GM12878 (cell line): ENCODE measurements around the gene ZNF181. TPM values are rescaled to one million over a fixed set of nuclear protein-coding genes. Genes with fewer than 3 reads are reported as not detected.

ENCODE experiments used
- ASH2L ChIP-seq: fragments of 300-600, 200-600 bp; sonication (generic); IDR thresholded peaks from 2 replicates; pipeline ENCODE4 v1.6.1; 2017; ENCODE audit warnings: low read depth, mild to moderate bottlenecking, borderline replicate concordance
- BRCA1 ChIP-seq: IDR thresholded peaks from 2 replicates; pipeline ENCODE4 v1.6.1; 2011; ENCODE audit warnings: low read depth, low read length, improper control_type of control experiment
- CEBPZ ChIP-seq: fragments of 150-350 bp; IDR thresholded peaks from 2 replicates; pipeline ENCODE4 v1.6.1; 2016; ENCODE audit warnings: low read depth, low read length
- CHD1 ChIP-seq: IDR thresholded peaks from 2 replicates; pipeline ENCODE4 v1.6.1; 2012; ENCODE audit warnings: low read depth, low read length, improper control_type of control experiment
- CREB1 ChIP-seq: IDR thresholded peaks from 2 replicates; pipeline ENCODE4 v1.6.1; 2012; ENCODE audit warnings: low read depth, mild to moderate bottlenecking, inconsistent platforms
- CREM ChIP-seq: IDR thresholded peaks from 2 replicates; pipeline ENCODE4 v1.6.1; 2014; ENCODE audit warnings: antibody characterized with exemption, low read depth
- GATAD2B ChIP-seq: fragments of 450-650 bp; conservative IDR thresholded peaks from 2 replicates; pipeline ENCODE4 v1.6.1; 2017; ENCODE audit warnings: low read depth, mild to moderate bottlenecking, moderate library complexity
- MYB ChIP-seq: fragments of 150-350 bp; IDR thresholded peaks from 2 replicates; pipeline ENCODE4 v1.6.1; 2014; ENCODE audit warnings: mild to moderate bottlenecking, low read depth, low read length, borderline replicate concordance
- NKRF ChIP-seq: fragments of 450-650 bp; conservative IDR thresholded peaks from 2 replicates; pipeline ENCODE4 v1.6.1; 2017; ENCODE audit warnings: mild to moderate bottlenecking, moderate library complexity
- PBX3 ChIP-seq: IDR thresholded peaks from 2 replicates; pipeline ENCODE4 v1.6.1; 2011; ENCODE audit warnings: mild to moderate bottlenecking, low read depth, low read length, moderate library complexity; ENCODE audit not compliant: insufficient replicate concordance
- PML ChIP-seq: IDR thresholded peaks from 2 replicates; pipeline ENCODE4 v1.6.1; 2012; ENCODE audit warnings: low read length, inconsistent platforms
- POLR2AphosphoS5 ChIP-seq: IDR thresholded peaks from 2 replicates; pipeline ENCODE4 v1.6.1; 2011; ENCODE audit warnings: mild to moderate bottlenecking, low read length, inconsistent platforms
- TARDBP ChIP-seq: IDR thresholded peaks from 2 replicates; pipeline ENCODE4 v1.6.1; 2016; ENCODE audit warnings: borderline replicate concordance
- USF1 ChIP-seq: IDR thresholded peaks from 2 replicates; pipeline ENCODE4 v1.6.1; 2011; ENCODE audit warnings: borderline replicate concordance, low read depth, mild to moderate bottlenecking, moderate library complexity, mixed read lengths, low read length; ENCODE audit not compliant: insufficient read depth; ENCODE audit errors: extremely low read length
- YBX1 ChIP-seq: fragments of 450-650 bp; IDR thresholded peaks from 2 replicates; pipeline ENCODE4 v1.6.1; 2016; ENCODE audit warnings: antibody characterized with exemption
- YY1 ChIP-seq: IDR thresholded peaks from 2 replicates; pipeline ENCODE4 v1.6.1; 2011; ENCODE audit warnings: low read depth, mild to moderate bottlenecking, low read length
- ZBTB11 ChIP-seq: fragments of 450-650 bp; formaldehyde crosslinking; IDR thresholded peaks from 2 replicates; pipeline ENCODE4 v1.5.0; 2022; ENCODE audit warnings: mild to moderate bottlenecking, missing genetic modification characterization
- ZNF207 ChIP-seq: fragments of 450-650 bp; IDR thresholded peaks from 2 replicates; pipeline ENCODE4 v1.6.1; 2014; ENCODE audit warnings: antibody characterized with exemption, mild to moderate bottlenecking, borderline replicate concordance
- ZNF217 ChIP-seq: fragments of 450-650 bp; IDR thresholded peaks from 2 replicates; pipeline ENCODE4 v1.6.1; 2017; ENCODE audit warnings: antibody characterized with exemption, mild to moderate bottlenecking
- polyA plus RNA-seq, 11 experiments: library from polyadenylated mRNA; depleted of rRNA in 4 of 11; unstranded in 6 of 11; stranded (reverse) in 5 of 11; fragments of >200 nt; fragmentation: Nextera tagmentation in 4 of 11; fragmentation: Illumina TruSeq in 1 of 11; extraction: Ambion mirVana in 4 of 11; extraction: Trizol in 1 of 11; gene quantifications; 1 replicate in 1 of 11; 2 replicates in 10 of 11; pipeline versions ENCODE4 v1.2.1 to v1.2.3, GENCODE V29; 2011 to 2016; ENCODE audit warnings: inconsistent platforms in 2 of 11, missing spikeins in 2 of 11, low read depth in 1 of 11
- total RNA-seq, 4 experiments: library from RNA; depleted of rRNA in 3 of 4; stranded (reverse); fragments of >200 nt in 3 of 4; fragmentation: Illumina TruSeq in 1 of 4; extraction: Trizol in 1 of 4; gene quantifications; 2 replicates each; pipeline versions ENCODE4 v1.2.1 to v1.2.3, GENCODE V29; 2013 to 2021

The ZNF181 gene
- total and polyA plus RNA-seq, 10 of the 15 experiments (the other 5 are each of a cell fraction or from before 2014, with no cell fraction given): 2.1 to 10.3 (median 8.1) TPM

GRCh38 chr19:34733746-34734536 is at the start of gene ZNF181 (continued):
- TF ChIP-seq POLR2AphosphoS5: peak; percentile 64; the same call in 1 of the 2 replicates
- TF ChIP-seq CHD1: 0 out of 2 replicates have a peak, but pooled peaks have one; percentile 42
- TF ChIP-seq USF1: no peak
- 0 out of 2 replicates have a peak, but pooled peaks have one; percentile 38 for TF ChIP-seq PML
- peak; percentile 88 for TF ChIP-seq NKRF
- peak; percentile 54; the same call in 1 of the 2 replicates for TF ChIP-seq ZNF207
- TF ChIP-seq CREB1: no peak
- TF ChIP-seq MYB: no peak
- TF ChIP-seq ASH2L: no peak; the same call in 1 of the 2 replicates
- TF ChIP-seq TARDBP: peak; percentile 38; the same call in 1 of the 2 replicates
- TF ChIP-seq ZBTB11 (CRISPR knock-in tag): peak; percentile 72
- TF ChIP-seq GATAD2B: peak; percentile 89
- no peak for TF ChIP-seq YBX1
- no peak for TF ChIP-seq PBX3
- peak; percentile 97 for TF ChIP-seq YY1
- no peak for TF ChIP-seq BRCA1
- TF ChIP-seq ZNF217: 0 out of 2 replicates have a peak, but pooled peaks have one; percentile 17
- peak; percentile 6; the same call in 1 of the 2 replicates for TF ChIP-seq CREM
- no peak for TF ChIP-seq CEBPZ
